Right ventricle myocardium inferior (tissue), 1 donor: ENCODE results near the gene GGTA1. TPM values are rescaled to one million over a fixed set of nuclear protein-coding genes. Genes with fewer than 3 reads are reported as not detected.
"Not testable (repeated sequence)": the region's sequence is repeated elsewhere in the genome, so short reads cannot be mapped to it uniquely, and the experiment has no call there.

ENCODE experiments used
- ATAC-seq: fragments of 200-7000 bp; cut with Tn5 transposase; one replicate; pipeline ENCODE4 v1.9.1; 2020; ENCODE audit warnings: mild to moderate bottlenecking, moderate library complexity
- DNase-seq: peaks from one replicate; pipeline ENCODE4 v3.0.0; 2021; ENCODE audit errors: missing footprints
- intact Hi-C: fragments of 100-400 bp; cut with DNase I; formaldehyde crosslinking; loops from one replicate; pipeline ENCODE4 v1.11.0; 2022
- long read RNA-seq: library from polyadenylated mRNA; unstranded; transcript quantifications from one replicate; pipeline ENCODE4 v2.0.0, GENCODE V29; 2021
- total RNA-seq: library from RNA; stranded (reverse); fragmentation: NEBNext Ultra II Directional; extraction: Animal tissue kit (Norgen Biotek cat#: 25700); gene quantifications from one replicate; pipeline ENCODE4 v1.2.1, GENCODE V29; 2021
- donor health status: DM: no; HTN: yes; CAD: no; lungs with severe emphysema.

Gene GGTA1
- total RNA-seq: 27.9 TPM
- long read RNA-seq, transcript GGTA1P-203 (6 exons, 1,487 nt): major isoform, 20 of 22 reads
- long read RNA-seq, partial matches to known transcripts: 0 of 22 reads
- long read RNA-seq, other reads (novel, unspliced or antisense): 1 of 22 reads

DNA sequence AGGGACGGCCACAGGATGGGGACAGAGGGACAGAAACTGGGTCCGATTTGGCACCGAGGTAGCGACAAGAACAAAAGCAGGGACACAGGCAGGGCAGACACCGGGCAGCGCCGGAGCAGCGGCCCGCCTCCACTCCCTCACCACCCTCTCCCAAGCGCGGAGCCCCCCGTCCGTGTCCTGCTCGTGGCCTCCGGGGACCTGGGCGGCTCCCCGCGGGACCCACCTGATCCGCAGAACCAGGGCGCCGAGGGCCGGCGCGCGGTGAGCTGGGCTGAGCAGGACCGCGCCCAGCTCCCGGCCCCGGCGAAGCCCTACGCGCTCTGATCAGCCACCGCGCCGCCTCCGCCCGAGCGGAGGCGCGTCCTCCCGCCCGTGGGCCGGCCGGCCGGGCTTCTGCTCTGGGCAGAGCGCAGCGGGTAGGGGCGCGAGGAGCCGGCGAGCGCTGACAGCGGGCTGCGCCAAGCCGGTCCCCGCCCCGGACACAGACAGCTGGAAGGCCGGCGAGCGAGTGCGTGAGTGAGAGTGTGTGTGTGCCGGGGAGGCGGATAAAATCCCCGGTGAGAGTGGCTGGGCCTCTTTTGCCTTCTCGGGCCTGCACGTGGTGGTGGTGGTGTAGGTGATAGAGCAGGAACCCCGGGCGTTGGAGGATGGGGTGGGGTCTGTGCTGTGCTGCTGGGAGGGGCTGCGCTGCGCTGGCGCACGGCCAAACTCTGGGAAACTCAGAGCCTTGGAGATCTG is at the start of gene GGTA1:
Gene GGTA1 (minus strand): TSS at position 418 of the 738 bp plus-strand sequence. CDS start 31,922 bp downstream, outside the sequence.
- DNase-seq: peak; percentile 91
- intact Hi-C loops: loop anchor here (2.0 kb wide), 1 partner anchor 39 kb away; no protein-coding TSS in a partner anchor
- peak; percentile 80 for ATAC-seq

GRCh38 chr9:121548666-121549065 is 49.0 kb upstream of the GGTA1 start:
- ATAC-seq: no peak
- intact Hi-C loops: loop anchor here (5.0 kb wide), 2 partner anchors 134 to 194 kb away; no protein-coding TSS in a partner anchor
- DNase-seq: no peak

DNA sequence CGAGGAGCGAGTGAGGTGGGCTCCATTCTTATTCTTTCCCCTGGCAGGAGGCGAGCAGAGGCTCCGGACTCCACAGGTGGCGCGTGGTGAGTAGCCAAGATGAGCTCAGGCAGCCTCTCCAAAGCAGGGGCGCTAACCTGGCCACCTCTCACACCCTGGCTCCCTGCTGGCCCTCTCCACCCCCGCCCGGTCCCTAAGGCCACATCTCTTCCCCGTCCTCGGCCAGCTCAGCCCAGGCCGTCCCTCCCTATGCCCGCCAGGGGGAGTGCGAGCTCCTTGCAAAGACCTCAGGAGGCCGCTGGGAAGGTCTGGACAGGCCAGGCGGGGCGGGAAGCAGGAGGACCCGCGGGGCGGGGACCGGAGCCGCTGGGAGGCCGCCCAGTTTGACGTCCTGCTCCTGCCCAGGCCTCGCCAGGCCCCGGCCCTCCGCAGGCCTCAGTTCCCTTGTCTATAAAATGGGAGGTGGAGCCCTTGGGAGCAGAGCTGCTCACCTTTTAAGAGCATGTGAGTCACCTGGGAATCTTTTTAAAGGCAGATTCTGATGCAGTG is 46.3 kb upstream of the GGTA1 start:
- DNase-seq (peak; percentile 97), ATAC-seq (peak; percentile 93)
- intact Hi-C loops: loop anchor here (1.0 to 5.0 kb wide), 3 partner anchors 136 to 446 kb away; no protein-coding TSS in a partner anchor

GRCh38 chr9:121545150-121545874 is 45.7 kb upstream of the GGTA1 start:
- no peak for ATAC-seq
- no peak for DNase-seq
- intact Hi-C loops: loop anchor here (5.0 kb wide), 2 partner anchors 137 to 197 kb away; no protein-coding TSS in a partner anchor

- intact Hi-C loops: no loop called here
- no peak for DNase-seq
- ATAC-seq: peak; percentile 71
These were observed 42.4 kb upstream of the GGTA1 start for GRCh38 chr9:121542025-121542424.

DNA sequence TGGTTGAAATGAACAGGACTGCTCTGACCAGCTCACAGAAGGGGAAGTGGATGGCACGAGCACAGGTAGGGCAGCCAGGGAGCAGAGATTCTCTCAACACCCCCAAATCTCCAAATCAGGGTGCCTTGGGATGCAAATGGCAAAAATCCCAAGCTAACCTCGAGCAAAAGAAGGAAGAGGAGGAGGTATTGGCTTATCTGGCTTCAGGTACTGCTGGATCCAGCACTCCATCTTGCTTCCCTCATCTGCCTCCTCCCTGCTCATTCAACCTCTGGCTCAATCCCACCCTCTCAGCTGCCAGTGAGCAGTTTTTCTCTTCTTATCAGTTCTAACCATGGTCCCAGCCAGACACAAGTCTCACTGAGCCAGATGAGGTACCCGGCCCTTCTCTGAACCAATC is 41.6 kb upstream of the GGTA1 start:
- DNase-seq (no peak), ATAC-seq (no peak)
- intact Hi-C loops: no loop called here

GRCh38 chr9:121538221-121538620 is 38.6 kb upstream of the GGTA1 start:
- ATAC-seq: peak; percentile 55
- no peak for DNase-seq
- intact Hi-C loops: loop anchor here (1.0 to 2.0 kb wide), 2 partner anchors 39 to 75 kb away; partner anchors contain the start of gene GGTA1

GRCh38 chr9:121537283-121537682 is 37.6 kb upstream of the GGTA1 start:
- intact Hi-C loops: no loop called here
- ATAC-seq: peak; percentile 7
- DNase-seq: no peak

- no peak for DNase-seq
- no peak for ATAC-seq
- intact Hi-C loops: no loop called here
These were observed 33.2 kb upstream of the GGTA1 start for GRCh38 chr9:121532881-121533280.

GRCh38 chr9:121529237-121529987 is 29.8 kb upstream of the GGTA1 start:
- DNase-seq (peak; percentile 98), ATAC-seq (peak; percentile 92)
- intact Hi-C loops: no loop called here

DNA sequence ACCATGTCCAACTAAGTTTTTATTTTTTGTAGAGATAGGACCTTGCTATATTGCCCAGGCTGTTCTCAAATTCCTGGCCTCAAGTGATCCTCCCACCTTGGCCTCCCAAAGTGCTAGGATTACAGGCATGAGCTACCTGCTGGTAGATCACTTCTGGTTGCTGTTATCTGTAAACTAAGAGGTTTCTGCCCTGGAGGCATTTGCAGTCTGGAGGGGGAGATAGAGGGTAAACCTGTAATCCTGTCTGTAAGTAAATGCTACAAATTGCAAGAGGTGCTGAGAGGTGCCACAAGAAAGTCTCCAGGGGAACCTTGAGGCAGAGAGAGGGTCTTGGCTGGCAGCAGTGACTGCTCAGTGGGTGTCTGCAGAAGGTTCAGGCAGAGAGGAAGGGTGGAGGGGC is 29.0 kb upstream of the GGTA1 start:
- ATAC-seq (no peak), DNase-seq (no peak)
- intact Hi-C loops: no loop called here

DNA sequence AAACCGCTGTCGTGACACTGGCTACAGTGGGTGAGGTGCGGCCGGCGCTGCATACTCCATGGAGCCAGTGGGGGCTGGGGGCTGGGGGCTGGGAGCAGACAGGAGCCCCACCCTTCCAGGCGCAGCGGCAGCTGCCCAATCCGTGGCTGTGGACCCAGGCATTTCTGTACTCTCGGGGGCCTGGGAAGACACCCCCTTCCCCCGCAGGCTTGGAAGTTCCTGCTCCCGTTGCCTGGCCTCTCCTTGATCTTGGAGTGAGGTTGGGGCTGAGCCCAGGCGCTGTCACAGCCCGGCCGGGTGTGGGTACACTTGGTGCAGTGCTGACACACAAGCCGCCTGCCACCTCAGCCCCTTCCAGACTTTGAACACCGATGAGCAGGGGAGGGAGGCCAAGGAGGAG is 27.7 kb upstream of the GGTA1 start:
- intact Hi-C loops: no loop called here
- ATAC-seq: peak; percentile 73
- DNase-seq: no peak

GRCh38 chr9:121519688-121520087 is 20.0 kb upstream of the GGTA1 start:
- ATAC-seq, intact Hi-C loops, DNase-seq: not testable (repeated sequence)

- DNase-seq (no peak), ATAC-seq (no peak)
- intact Hi-C loops: no loop called here
These were observed 19.0 kb upstream of the GGTA1 start for GRCh38 chr9:121518634-121519033.

GRCh38 chr9:121513166-121513565 is 13.5 kb upstream of the GGTA1 start:
- ATAC-seq, intact Hi-C loops, DNase-seq: not testable (repeated sequence)

DNA sequence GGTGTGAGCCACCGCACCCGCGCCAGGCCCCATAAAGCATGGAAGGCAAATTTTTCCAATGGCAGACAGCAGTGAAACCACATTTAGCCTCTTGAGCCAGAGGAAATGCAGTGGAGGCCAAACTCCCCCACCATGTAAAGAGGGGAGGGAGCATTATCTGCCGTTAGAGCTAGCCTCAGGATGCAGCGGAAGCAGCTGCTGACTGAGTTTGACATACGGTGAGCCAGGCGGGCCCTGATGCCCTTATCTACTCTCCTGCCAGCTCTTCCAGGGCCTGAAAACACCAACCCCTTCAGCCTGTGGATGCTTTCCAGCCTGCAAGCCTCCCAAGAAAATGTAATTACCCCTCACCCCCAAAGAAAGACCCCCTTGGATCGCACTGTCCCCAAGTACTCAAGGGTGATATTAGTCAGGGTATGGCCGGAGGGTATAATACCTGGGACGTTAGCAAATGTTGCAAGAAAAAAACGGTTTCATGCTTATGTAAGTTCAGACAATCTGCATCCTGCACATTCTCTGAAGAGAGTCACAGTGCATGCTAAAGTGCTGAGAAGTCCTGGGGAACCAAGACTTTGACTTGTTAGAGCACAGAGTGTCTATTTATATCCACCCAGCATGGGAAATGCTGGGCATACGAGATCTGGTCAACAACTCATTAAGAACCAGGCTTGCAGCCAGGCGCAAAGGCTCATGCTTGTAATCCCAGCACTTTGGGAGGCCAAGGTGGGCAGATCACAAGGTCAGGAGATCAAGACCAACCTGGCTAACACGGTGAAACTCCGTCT is 11.3 kb upstream of the GGTA1 start:
- DNase-seq (no peak), ATAC-seq (peak; percentile 81)
- intact Hi-C loops: no loop called here

GRCh38 chr9:121509180-121509579 is 9.5 kb upstream of the GGTA1 start:
- DNase-seq (no peak), ATAC-seq (no peak)
- intact Hi-C loops: no loop called here

GRCh38 chr9:121508415-121508814 is 8.8 kb upstream of the GGTA1 start:
- no peak for ATAC-seq
- intact Hi-C loops: no loop called here
- no peak for DNase-seq
